Liver (tissue), 9 donors: ENCODE data around the gene DLL1. TPM values are rescaled to one million over a fixed set of nuclear protein-coding genes. Genes with fewer than 3 reads are reported as not detected.

Experiments used
- DNase-seq: peaks from one replicate; pipeline ENCODE4 v3.0.0-alpha.2; 2017; ENCODE audit warnings: low spot score
- H3K27ac ChIP-seq, 2 donors: one replicate each; pipeline ENCODE4 v1.7.0; 2013; ENCODE audit warnings: inconsistent platforms in 2 of 2, low read length in 2 of 2, control low read depth in 1 of 2, low read depth in 1 of 2, mild to moderate bottlenecking in 1 of 2
- H3K27me3 ChIP-seq, 4 donors: one replicate each; pipeline versions ENCODE4 v1.6.1 to v1.7.0; 2013; ENCODE audit warnings: low read length in 3 of 4, inconsistent platforms in 1 of 4, mild to moderate bottlenecking in 1 of 4, moderate library complexity in 1 of 4; ENCODE audit not compliant: control insufficient read depth in 4 of 4, insufficient read depth in 4 of 4
- H3K36me3 ChIP-seq, 4 donors: one replicate each; pipeline versions ENCODE4 v1.6.1 to v1.7.0; 2013; ENCODE audit warnings: low read length in 3 of 4, mild to moderate bottlenecking in 3 of 4, low read depth in 1 of 4, moderate library complexity in 1 of 4; ENCODE audit not compliant: control insufficient read depth in 4 of 4, insufficient read depth in 3 of 4
- H3K4me1 ChIP-seq, 4 donors: one replicate each; pipeline versions ENCODE4 v1.6.1 to v1.7.0; 2013; ENCODE audit warnings: low read length in 3 of 4, mild to moderate bottlenecking in 3 of 4, moderate library complexity in 1 of 4; ENCODE audit not compliant: control insufficient read depth in 4 of 4, insufficient read depth in 4 of 4
- H3K4me3 ChIP-seq, 3 donors: one replicate each; pipeline versions ENCODE4 v1.6.1 to v1.7.0; 2013; ENCODE audit warnings: low read length in 3 of 3, control low read depth in 1 of 3, low read depth in 1 of 3, mild to moderate bottlenecking in 1 of 3
- H3K9ac ChIP-seq, 2 donors: one replicate each; pipeline ENCODE4 v1.7.0; 2013; ENCODE audit warnings: low read length in 2 of 2, mild to moderate bottlenecking in 2 of 2, moderate library complexity in 2 of 2, control low read depth in 1 of 2, low read depth in 1 of 2
- H3K9me3 ChIP-seq, 4 donors: one replicate each; pipeline versions ENCODE4 v1.6.1 to v1.7.0; 2013; ENCODE audit warnings: low read length in 3 of 4; ENCODE audit not compliant: control insufficient read depth in 4 of 4
- ATF3 ChIP-seq: IDR thresholded peaks from 2 replicates; pipeline ENCODE4 v1.6.1; 2016; ENCODE audit warnings: antibody characterized with exemption
- EGR1 ChIP-seq, 2 donors: IDR thresholded peaks; 2 replicates each; pipeline ENCODE4 v1.6.1; 2016 to 2018; ENCODE audit warnings: antibody characterized with exemption in 2 of 2, low read depth in 2 of 2
- FOXA1 ChIP-seq: IDR thresholded peaks from 2 replicates; pipeline ENCODE4 v1.6.1; 2016; ENCODE audit warnings: antibody characterized with exemption
- GABPA ChIP-seq, 2 donors: IDR thresholded peaks in 1 of 2; conservative IDR thresholded peaks in 1 of 2; 2 replicates each; pipeline ENCODE4 v1.6.1; 2016; ENCODE audit warnings: antibody characterized with exemption in 2 of 2, mild to moderate bottlenecking in 1 of 2, moderate library complexity in 1 of 2
- HNF4A ChIP-seq, 2 donors: conservative IDR thresholded peaks; 2 replicates each; pipeline ENCODE4 v1.6.1; 2016; ENCODE audit warnings: antibody characterized with exemption in 2 of 2, mild to moderate bottlenecking in 2 of 2
- HNF4G ChIP-seq: IDR thresholded peaks from 2 replicates; pipeline ENCODE4 v1.6.1; 2016; ENCODE audit warnings: antibody characterized with exemption
- JUND ChIP-seq, 2 donors: IDR thresholded peaks; 2 replicates each; pipeline ENCODE4 v1.6.1; 2016; ENCODE audit warnings: antibody characterized with exemption in 2 of 2
- MAX ChIP-seq: IDR thresholded peaks from 2 replicates; pipeline ENCODE4 v1.6.1; 2016; ENCODE audit warnings: antibody characterized with exemption
- NR2F2 ChIP-seq: IDR thresholded peaks from 2 replicates; pipeline ENCODE4 v1.6.1; 2016; ENCODE audit warnings: antibody characterized with exemption
- RAD21 ChIP-seq, 2 donors: IDR thresholded peaks; 2 replicates each; pipeline ENCODE4 v1.6.1; 2016; ENCODE audit warnings: antibody characterized with exemption in 2 of 2, mild to moderate bottlenecking in 2 of 2
- REST ChIP-seq: IDR thresholded peaks from 2 replicates; pipeline ENCODE4 v1.6.1; 2016; ENCODE audit warnings: antibody characterized with exemption, mild to moderate bottlenecking
- RXRA ChIP-seq, 2 donors: IDR thresholded peaks; 2 replicates each; pipeline ENCODE4 v1.6.1; 2017 to 2018; ENCODE audit warnings: antibody characterized with exemption in 2 of 2, mild to moderate bottlenecking in 1 of 2
- SP1 ChIP-seq: IDR thresholded peaks from 2 replicates; pipeline ENCODE4 v1.6.1; 2018; ENCODE audit warnings: antibody characterized with exemption, mild to moderate bottlenecking
- TAF1 ChIP-seq: conservative IDR thresholded peaks from 2 replicates; pipeline ENCODE4 v1.6.1; 2016; ENCODE audit warnings: antibody characterized with exemption, mild to moderate bottlenecking
- YY1 ChIP-seq: IDR thresholded peaks from 2 replicates; pipeline ENCODE4 v1.6.1; 2016; ENCODE audit warnings: antibody characterized with exemption, mild to moderate bottlenecking
- WGBS: extraction: QIAGEN DNeasy Blood & Tissue Kit; methylation state at CpG from one replicate; pipeline ENCODE4 v1.1.7; 2013; 5-methylcytosine and 5-hydroxymethylcytosine counted together
- polyA plus RNA-seq, 2 donors: library from polyadenylated mRNA; stranded (reverse) in 1 of 2; unstranded in 1 of 2; fragments of 200-250 nt in 1 of 2; fragments of >200 nt in 1 of 2; fragmentation: Nextera tagmentation in 1 of 2; extraction: Ambion mirVana in 1 of 2; gene quantifications; one replicate each; pipeline versions ENCODE4 v1.2.1 to v1.2.3, GENCODE V29; 2013 to 2015
- total RNA-seq, 2 donors: library from RNA; depleted of rRNA; stranded (reverse); fragments of >200 nt; gene quantifications; one replicate each; pipeline ENCODE4 v1.2.3, GENCODE V29; 2014
- TF ChIP-seq, protein P1 (sequence below): IDR thresholded peaks from 2 replicates; pipeline ENCODE4 v1.6.1; 2016; ENCODE audit warnings: antibody characterized with exemption
- TF ChIP-seq, protein P2 (sequence below): fragments of 150-350 bp; IDR thresholded peaks from 2 replicates; pipeline ENCODE4 v1.5.1; 2017; ENCODE audit warnings: improper control_type of control experiment, low read depth, low read length; ENCODE audit not compliant: missing input control
- donor health status: healthy.
- donor health status: healthy.
- donor health status: healthy.
- donor health status: healthy.
- donor health status: healthy.

DLL1 gene
- total and polyA plus RNA-seq, 4 donors = 1.0 to 2.3 (median 1.7) TPM

GRCh38 chr6:170296423-170296745, 5.5 kb upstream of the DLL1 start:
- Histone ChIP-seq H3K4me1 (peaks cover 6 to 38% (median 23%) of the 10 kb centered on the region in 4 donors), H3K27ac (no peak overlapping the region), H3K4me3 (peak overlapping the region in 1 of 3 donors; percentile 61), H3K9ac (no peak overlapping the region), H3K27me3 (peaks cover 0 to 19% (median 4%) of the 10 kb centered on the region in 4 donors), H3K36me3 (no peaks in the 10 kb centered on the region), H3K9me3 (no peaks in the 10 kb centered on the region)
- DNase-seq = no peak
- TF ChIP-seq, protein P1, sequence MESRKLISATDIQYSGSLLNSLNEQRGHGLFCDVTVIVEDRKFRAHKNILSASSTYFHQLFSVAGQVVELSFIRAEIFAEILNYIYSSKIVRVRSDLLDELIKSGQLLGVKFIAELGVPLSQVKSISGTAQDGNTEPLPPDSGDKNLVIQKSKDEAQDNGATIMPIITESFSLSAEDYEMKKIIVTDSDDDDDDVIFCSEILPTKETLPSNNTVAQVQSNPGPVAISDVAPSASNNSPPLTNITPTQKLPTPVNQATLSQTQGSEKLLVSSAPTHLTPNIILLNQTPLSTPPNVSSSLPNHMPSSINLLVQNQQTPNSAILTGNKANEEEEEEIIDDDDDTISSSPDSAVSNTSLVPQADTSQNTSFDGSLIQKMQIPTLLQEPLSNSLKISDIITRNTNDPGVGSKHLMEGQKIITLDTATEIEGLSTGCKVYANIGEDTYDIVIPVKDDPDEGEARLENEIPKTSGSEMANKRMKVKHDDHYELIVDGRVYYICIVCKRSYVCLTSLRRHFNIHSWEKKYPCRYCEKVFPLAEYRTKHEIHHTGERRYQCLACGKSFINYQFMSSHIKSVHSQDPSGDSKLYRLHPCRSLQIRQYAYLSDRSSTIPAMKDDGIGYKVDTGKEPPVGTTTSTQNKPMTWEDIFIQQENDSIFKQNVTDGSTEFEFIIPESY = no peak
- TF ChIP-seq RAD21 (IDR thresholded peaks at IDR 0.05) = no peak
- TF ChIP-seq MAX = no peak
- no peak for TF ChIP-seq JUND (IDR thresholded peaks at IDR 0.05)
- no peak for TF ChIP-seq FOXA1
- TF ChIP-seq, protein P2, sequence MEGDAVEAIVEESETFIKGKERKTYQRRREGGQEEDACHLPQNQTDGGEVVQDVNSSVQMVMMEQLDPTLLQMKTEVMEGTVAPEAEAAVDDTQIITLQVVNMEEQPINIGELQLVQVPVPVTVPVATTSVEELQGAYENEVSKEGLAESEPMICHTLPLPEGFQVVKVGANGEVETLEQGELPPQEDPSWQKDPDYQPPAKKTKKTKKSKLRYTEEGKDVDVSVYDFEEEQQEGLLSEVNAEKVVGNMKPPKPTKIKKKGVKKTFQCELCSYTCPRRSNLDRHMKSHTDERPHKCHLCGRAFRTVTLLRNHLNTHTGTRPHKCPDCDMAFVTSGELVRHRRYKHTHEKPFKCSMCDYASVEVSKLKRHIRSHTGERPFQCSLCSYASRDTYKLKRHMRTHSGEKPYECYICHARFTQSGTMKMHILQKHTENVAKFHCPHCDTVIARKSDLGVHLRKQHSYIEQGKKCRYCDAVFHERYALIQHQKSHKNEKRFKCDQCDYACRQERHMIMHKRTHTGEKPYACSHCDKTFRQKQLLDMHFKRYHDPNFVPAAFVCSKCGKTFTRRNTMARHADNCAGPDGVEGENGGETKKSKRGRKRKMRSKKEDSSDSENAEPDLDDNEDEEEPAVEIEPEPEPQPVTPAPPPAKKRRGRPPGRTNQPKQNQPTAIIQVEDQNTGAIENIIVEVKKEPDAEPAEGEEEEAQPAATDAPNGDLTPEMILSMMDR = no peak
- no peak for TF ChIP-seq HNF4A (conservative IDR thresholded peaks at IDR 0.05)
- no peak for TF ChIP-seq TAF1
- no peak for TF ChIP-seq RXRA (IDR thresholded peaks at IDR 0.05)
- TF ChIP-seq NR2F2 = no peak
- no peak for TF ChIP-seq YY1
- TF ChIP-seq SP1 = no peak
- TF ChIP-seq EGR1 (IDR thresholded peaks at IDR 0.05; ENCODE audit: low read depth in 2 of 2) = no peak
- TF ChIP-seq HNF4G = no peak
- TF ChIP-seq GABPA (IDR thresholded peaks at IDR 0.05 in 1 of 2, conservative IDR thresholded peaks at IDR 0.05 in 1 of 2) = no peak
- TF ChIP-seq ATF3 = no peak
- 3% methylated on average over 47 of the region's 47 CpGs for WGBS

GRCh38 chr6:170295510-170296422, 4.9 kb upstream of the DLL1 start:
- Histone ChIP-seq H3K9me3 (no peaks in the 10 kb centered on the region), H3K4me3 (peak overlapping the region in 2 of 3 donors; percentile 16 to 61), H3K9ac (no peak overlapping the region), H3K27me3 (peaks cover 0 to 19% (median 4%) of the 10 kb centered on the region in 4 donors), H3K36me3 (no peaks in the 10 kb centered on the region), H3K4me1 (peaks cover 6 to 43% (median 24%) of the 10 kb centered on the region in 4 donors), H3K27ac (no peak overlapping the region)
- TF ChIP-seq MAX = no peak
- TF ChIP-seq GABPA (IDR thresholded peaks at IDR 0.05 in 1 of 2, conservative IDR thresholded peaks at IDR 0.05 in 1 of 2) = no peak
- TF ChIP-seq EGR1 (IDR thresholded peaks at IDR 0.05; ENCODE audit: low read depth in 2 of 2) = no peak
- no peak for TF ChIP-seq JUND (IDR thresholded peaks at IDR 0.05)
- no peak for TF ChIP-seq YY1
- no peak for TF ChIP-seq REST
- no peak for TF ChIP-seq HNF4G
- no peak for TF ChIP-seq NR2F2
- TF ChIP-seq RAD21 (IDR thresholded peaks at IDR 0.05) = no peak
- no peak for TF ChIP-seq TAF1
- TF ChIP-seq FOXA1 = no peak
- TF ChIP-seq RXRA (IDR thresholded peaks at IDR 0.05) = no peak
- TF ChIP-seq, protein P1 = no peak
- no peak for TF ChIP-seq HNF4A (conservative IDR thresholded peaks at IDR 0.05)
- WGBS = 2% methylated on average over 109 of the region's 109 CpGs
- DNase-seq = no peak
